ENCODE results near the gene TPST2. TPM values are rescaled to one million over a fixed set of nuclear protein-coding genes. Genes with fewer than 3 reads are reported as not detected.

The TPST2 gene
- total and polyA plus RNA-seq, 2 donors (not counting 3 experiments of a cell fraction or from before 2014, with no cell fraction given) = 49.4 to 121 TPM

- Histone ChIP-seq H3K36me3 (ENCODE audit: control insufficient read depth in 2 of 2, extremely low read depth in 1 of 2, insufficient read depth in 2 of 2, low read length in 2 of 2) (peaks cover 0 to 5% of the 10 kb centered on the region in 2 experiments), H3K4me1 (ENCODE audit: control insufficient read depth, extremely low read depth, insufficient read depth, low read length) (peaks cover 16% of the 10 kb centered on the region), H4K20me1 (replicated peaks; ENCODE audit: control insufficient read depth, extremely low read depth, insufficient read depth, low read length) (no peaks in the 10 kb centered on the region), H3K9me3 (replicated peaks; ENCODE audit: control insufficient read depth, insufficient read depth, low read length) (no peaks in the 10 kb centered on the region), H3K9ac (replicated peaks; ENCODE audit: extremely low read depth, insufficient read depth, low read length) (no peak overlapping the region), H3K4me3 (replicated peaks in 1 of 3; ENCODE audit: insufficient read depth in 1 of 3, low read depth in 1 of 3, low read length in 3 of 3) (no peak overlapping the region), H3K9me1 (replicated peaks; ENCODE audit: control insufficient read depth, extremely low read depth, insufficient read depth, low read length) (no peaks in the 10 kb centered on the region), H3K79me2 (ENCODE audit: control insufficient read depth, insufficient read depth, low read length) (peaks cover 15% of the 10 kb centered on the region), H3K27ac (ENCODE audit: insufficient read depth, low read depth, low read length) (no peak overlapping the region), H3K4me2 (ENCODE audit: insufficient read depth, low read length) (no peak overlapping the region), H3K27me3 (ENCODE audit: control insufficient read depth in 2 of 2, insufficient read depth in 2 of 2, low read length in 2 of 2) (no peaks in the 10 kb centered on the region), H2AFZ (ENCODE audit: low read depth, low read length) (no peak overlapping the region)
- no peak for FAIRE-seq
- DNase-seq (ENCODE audit: low read depth, low spot score) = no peak
- dilution Hi-C loops (cut with MboI; ENCODE audit: extremely low pct_ligation_motif_present, low sequenced_read_pairs) = no loop called here
- ChIA-PET CTCF (interaction anchor here (0.7 to 1.1 kb wide), 3 partner anchors 10 to 151 kb away, joined by 3 read pairs; no protein-coding TSS in a partner anchor), POLR2A (no interaction called here)
- intact Hi-C loops (cut with micrococcal nuclease) = no loop called here
- no TSS peak for BruUV-seq (replicated peaks)
- TF ChIP-seq, protein P1, sequence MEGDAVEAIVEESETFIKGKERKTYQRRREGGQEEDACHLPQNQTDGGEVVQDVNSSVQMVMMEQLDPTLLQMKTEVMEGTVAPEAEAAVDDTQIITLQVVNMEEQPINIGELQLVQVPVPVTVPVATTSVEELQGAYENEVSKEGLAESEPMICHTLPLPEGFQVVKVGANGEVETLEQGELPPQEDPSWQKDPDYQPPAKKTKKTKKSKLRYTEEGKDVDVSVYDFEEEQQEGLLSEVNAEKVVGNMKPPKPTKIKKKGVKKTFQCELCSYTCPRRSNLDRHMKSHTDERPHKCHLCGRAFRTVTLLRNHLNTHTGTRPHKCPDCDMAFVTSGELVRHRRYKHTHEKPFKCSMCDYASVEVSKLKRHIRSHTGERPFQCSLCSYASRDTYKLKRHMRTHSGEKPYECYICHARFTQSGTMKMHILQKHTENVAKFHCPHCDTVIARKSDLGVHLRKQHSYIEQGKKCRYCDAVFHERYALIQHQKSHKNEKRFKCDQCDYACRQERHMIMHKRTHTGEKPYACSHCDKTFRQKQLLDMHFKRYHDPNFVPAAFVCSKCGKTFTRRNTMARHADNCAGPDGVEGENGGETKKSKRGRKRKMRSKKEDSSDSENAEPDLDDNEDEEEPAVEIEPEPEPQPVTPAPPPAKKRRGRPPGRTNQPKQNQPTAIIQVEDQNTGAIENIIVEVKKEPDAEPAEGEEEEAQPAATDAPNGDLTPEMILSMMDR (IDR thresholded peaks at IDR 0.05; ENCODE audit: extremely low read depth in 1 of 2, insufficient read depth in 1 of 2, low read depth in 1 of 2, low read length in 2 of 2) = no peak
- TF ChIP-seq EZH2 (IDR thresholded peaks at IDR 0.05; ENCODE audit: borderline replicate concordance, low read depth, low read length, severe bottlenecking) (no peak), JUN (IDR thresholded peaks at IDR 0.05; ENCODE audit: borderline replicate concordance, insufficient read depth, insufficient read length, low read depth) (no peak), FOS (IDR thresholded peaks at IDR 0.05; ENCODE audit: borderline replicate concordance, insufficient read depth, low read length) (no peak), POLR2AphosphoS5 (IDR thresholded peaks at IDR 0.05; ENCODE audit: insufficient read depth, low read depth, low read length) (no peak), MYC (IDR thresholded peaks at IDR 0.05; ENCODE audit: low read depth, low read length) (no peak), POLR2A (IDR thresholded peaks at IDR 0.05; ENCODE audit: low read depth, low read length) (no peak), GATA2 (IDR thresholded peaks at IDR 0.05; ENCODE audit: insufficient read depth, insufficient read length, low read depth, low read length) (no peak)
- TF ChIP-seq, protein P2, sequence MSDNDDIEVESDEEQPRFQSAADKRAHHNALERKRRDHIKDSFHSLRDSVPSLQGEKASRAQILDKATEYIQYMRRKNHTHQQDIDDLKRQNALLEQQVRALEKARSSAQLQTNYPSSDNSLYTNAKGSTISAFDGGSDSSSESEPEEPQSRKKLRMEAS (IDR thresholded peaks at IDR 0.05; ENCODE audit: insufficient read depth, insufficient read length) = no peak
Observed at GRCh38 chr22:26514419-26515161, 75.3 kb downstream of the TPST2 start.
